Measurements from ENCODE around the gene PDE4D.
"Not testable (repeated sequence)": the region's sequence is repeated elsewhere in the genome, so short reads cannot be mapped to it uniquely, and the experiment has no call there.

Gene PDE4D

GRCh38 chr5:59694411-59694810 lies 199.1 kb downstream of the PDE4D start:
- DNase-seq = no peak

- DNase-seq = no peak
Measured at GRCh38 chr5:59693492-59694309, 199.8 kb downstream of the PDE4D start.

- DNase-seq = no peak
Measured at GRCh38 chr5:59685793-59686192, 207.7 kb downstream of the PDE4D start.

- no peak for DNase-seq
Measured at GRCh38 chr5:59685191-59685530, 208.4 kb downstream of the PDE4D start.

GRCh38 chr5:59684388-59685190 lies 208.9 kb downstream of the PDE4D start:
- DNase-seq = no peak

GRCh38 chr5:59683311-59683710 lies 210.2 kb downstream of the PDE4D start:
- no peak for DNase-seq

- no peak for DNase-seq
Measured at GRCh38 chr5:59682542-59682941, 211.0 kb downstream of the PDE4D start.

- no peak for DNase-seq
Measured at GRCh38 chr5:59678943-59679342, 214.6 kb downstream of the PDE4D start.

GRCh38 chr5:59674763-59675162 lies 218.8 kb downstream of the PDE4D start:
- no peak for DNase-seq

- DNase-seq = no peak
Measured at GRCh38 chr5:59673438-59674058, 220.0 kb downstream of the PDE4D start.

- DNase-seq = no peak
Measured at GRCh38 chr5:59666440-59667068, 227.0 kb downstream of the PDE4D start.

- not testable (repeated sequence) for DNase-seq
Measured at GRCh38 chr5:59665832-59666203, 227.7 kb downstream of the PDE4D start.

- DNase-seq = no peak
Measured at GRCh38 chr5:59665086-59665831, 228.3 kb downstream of the PDE4D start.

GRCh38 chr5:59661954-59662615 lies 231.4 kb downstream of the PDE4D start:
- no peak for DNase-seq

GRCh38 chr5:59661311-59661710 lies 232.2 kb downstream of the PDE4D start:
- no peak for DNase-seq

GRCh38 chr5:59660737-59661136 lies 232.8 kb downstream of the PDE4D start:
- no peak for DNase-seq

GRCh38 chr5:59656351-59657254 lies 236.9 kb downstream of the PDE4D start:
- DNase-seq = no peak

GRCh38 chr5:59655693-59656309 lies 237.7 kb downstream of the PDE4D start:
- DNase-seq = no peak

- DNase-seq = no peak
Measured at GRCh38 chr5:59654691-59655090, 238.8 kb downstream of the PDE4D start.

GRCh38 chr5:59652449-59652848 lies 241.1 kb downstream of the PDE4D start:
- no peak for DNase-seq
